Heart left ventricle (tissue), 13 donors: ENCODE data around the gene RGS17.

Source experiments
- CTCF ChIP-seq, 12 donors: fragments of 200-600 bp; sonication (generic) in 4 of 12; IDR thresholded peaks; one replicate each; pipeline versions ENCODE4 v1.5.0 to v1.8.0; 2018 to 2022; ENCODE audit warnings: antibody characterized with exemption in 12 of 12, mild to moderate bottlenecking in 5 of 12
- POLR2A ChIP-seq, 2 donors: fragments of 450-650 bp; IDR thresholded peaks; one replicate each; pipeline ENCODE4 v1.6.1; 2017; ENCODE audit warnings: antibody characterized with exemption in 2 of 2, mild to moderate bottlenecking in 2 of 2, moderate library complexity in 2 of 2
- donor health status: ischemic (EF 13 %, LVEDD 7.1; RV severe dilation, severe dysfunction).
- donor health status: DM: no; HTN: yes; CAD: no.
- donor health status: DM: no; HTN: no; CAD: no.
- donor health status: ischemic (EF 25% LVEDD 6.9; RV normal size, moderate dysfunction).
- donor health status: ischemic (EF 25% LVEDD 5.7; RV mildly dilated, moderate dysfunction).
- donor health status: ischemic (EF 35%, LVEDD 5.7; RV mildly dilated, moderate dysfunction).
- donor health status: nonischemic (EF 11% LVEDD 7.7; RV severe dilation, severe dysfunction).
- donor health status: DM: yes; HTN: yes; CAD: no.
- donor health status: PGD.
- donor health status: ischemic (EF 29% LVEDD 5.4; RV normal size, mild dysfunction).
- donor health status: nonischemic (EF 23%, LVEDD 6.1; RV moderate dilation, normal function).

GRCh38 chr6:152979116-152979515, 152.0 kb downstream of the RGS17 start:
- TF ChIP-seq CTCF (IDR thresholded peaks at IDR 0.05) (no peak), POLR2A (IDR thresholded peaks at IDR 0.05) (no peak)
